ENCODE results near the gene CPZ.
"Not testable (repeated sequence)": the region's sequence is repeated elsewhere in the genome, so short reads cannot be mapped to it uniquely, and the experiment has no call there.

CPZ gene

GRCh38 chr4:8649631-8650361 lies 57.2 kb downstream of the CPZ start:
- Mint-ChIP-seq H3K4me3 (no peak overlapping the region), H3K36me3 (no peaks in the 10 kb centered on the region), H3K4me1 (ENCODE audit: low read depth) (no peaks in the 10 kb centered on the region), H3K27ac (no peak overlapping the region), H3K27me3 (peaks cover 2% of the 10 kb centered on the region), H3K9me3 (ENCODE audit: low read depth) (no peaks in the 10 kb centered on the region)

GRCh38 chr4:8651661-8652180 lies 59.2 kb downstream of the CPZ start:
- no peaks in the 10 kb centered on the region for H3K9me3 Mint-ChIP-seq (ENCODE audit: low read depth)
- H3K36me3 Mint-ChIP-seq: no peaks in the 10 kb centered on the region
- no peak overlapping the region for H3K4me3 Mint-ChIP-seq
- H3K4me1 Mint-ChIP-seq (ENCODE audit: low read depth): no peaks in the 10 kb centered on the region
- H3K27me3 Mint-ChIP-seq: peaks cover 2% of the 10 kb centered on the region
- no peak overlapping the region for H3K27ac Mint-ChIP-seq

GRCh38 chr4:8652181-8653078 lies 59.9 kb downstream of the CPZ start:
- Mint-ChIP-seq H3K27me3 (peaks cover 2% of the 10 kb centered on the region), H3K9me3 (ENCODE audit: low read depth) (no peaks in the 10 kb centered on the region), H3K4me3 (no peak overlapping the region), H3K27ac (no peak overlapping the region), H3K36me3 (no peaks in the 10 kb centered on the region), H3K4me1 (ENCODE audit: low read depth) (no peaks in the 10 kb centered on the region)

GRCh38 chr4:8653326-8654000 lies 60.9 kb downstream of the CPZ start:
- Mint-ChIP-seq H3K4me3 (no peak overlapping the region), H3K36me3 (no peaks in the 10 kb centered on the region), H3K9me3 (ENCODE audit: low read depth) (no peaks in the 10 kb centered on the region), H3K27ac (no peak overlapping the region), H3K4me1 (ENCODE audit: low read depth) (no peaks in the 10 kb centered on the region), H3K27me3 (peaks cover 4% of the 10 kb centered on the region)

- not testable (repeated sequence) for H3K27ac Mint-ChIP-seq; H3K4me1 Mint-ChIP-seq (ENCODE audit: low read depth); H3K36me3 Mint-ChIP-seq; H3K4me3 Mint-ChIP-seq; H3K9me3 Mint-ChIP-seq (ENCODE audit: low read depth); H3K27me3 Mint-ChIP-seq
These were observed 61.6 kb downstream of the CPZ start for GRCh38 chr4:8654139-8654538.

- Mint-ChIP-seq H3K27me3 (peaks cover 5% of the 10 kb centered on the region), H3K9me3 (ENCODE audit: low read depth) (no peaks in the 10 kb centered on the region), H3K36me3 (no peaks in the 10 kb centered on the region), H3K4me3 (no peak overlapping the region), H3K4me1 (ENCODE audit: low read depth) (no peaks in the 10 kb centered on the region), H3K27ac (no peak overlapping the region)
These were observed 63.0 kb downstream of the CPZ start for GRCh38 chr4:8655411-8656184.

GRCh38 chr4:8656185-8656517 lies 63.6 kb downstream of the CPZ start:
- Mint-ChIP-seq H3K36me3 (no peaks in the 10 kb centered on the region), H3K4me1 (ENCODE audit: low read depth) (no peaks in the 10 kb centered on the region), H3K9me3 (ENCODE audit: low read depth) (no peaks in the 10 kb centered on the region), H3K27me3 (peaks cover 8% of the 10 kb centered on the region), H3K27ac (no peak overlapping the region), H3K4me3 (no peak overlapping the region)

GRCh38 chr4:8656711-8657380 lies 64.3 kb downstream of the CPZ start:
- Mint-ChIP-seq H3K4me1 (ENCODE audit: low read depth) (no peaks in the 10 kb centered on the region), H3K27me3 (peaks cover 8% of the 10 kb centered on the region), H3K27ac (no peak overlapping the region), H3K36me3 (no peaks in the 10 kb centered on the region), H3K4me3 (no peak overlapping the region), H3K9me3 (ENCODE audit: low read depth) (no peaks in the 10 kb centered on the region)

- Mint-ChIP-seq H3K9me3 (ENCODE audit: low read depth) (no peaks in the 10 kb centered on the region), H3K4me1 (ENCODE audit: low read depth) (no peaks in the 10 kb centered on the region), H3K27ac (no peak overlapping the region), H3K27me3 (peaks cover 11% of the 10 kb centered on the region), H3K36me3 (no peaks in the 10 kb centered on the region), H3K4me3 (no peak overlapping the region)
These were observed 65.0 kb downstream of the CPZ start for GRCh38 chr4:8657381-8658088.

- no peak overlapping the region for H3K27ac Mint-ChIP-seq
- H3K4me1 Mint-ChIP-seq (ENCODE audit: low read depth): no peaks in the 10 kb centered on the region
- H3K36me3 Mint-ChIP-seq: no peaks in the 10 kb centered on the region
- H3K4me3 Mint-ChIP-seq: no peak overlapping the region
- H3K27me3 Mint-ChIP-seq: peaks cover 14% of the 10 kb centered on the region
- no peaks in the 10 kb centered on the region for H3K9me3 Mint-ChIP-seq (ENCODE audit: low read depth)
These were observed 70.2 kb downstream of the CPZ start for GRCh38 chr4:8662776-8663175.

- Mint-ChIP-seq H3K27ac (no peak overlapping the region), H3K4me3 (no peak overlapping the region), H3K9me3 (ENCODE audit: low read depth) (no peaks in the 10 kb centered on the region), H3K36me3 (no peaks in the 10 kb centered on the region), H3K4me1 (ENCODE audit: low read depth) (no peaks in the 10 kb centered on the region), H3K27me3 (peaks cover 14% of the 10 kb centered on the region)
These were observed 71.7 kb downstream of the CPZ start for GRCh38 chr4:8664031-8664805.

GRCh38 chr4:8664976-8665375 lies 72.4 kb downstream of the CPZ start:
- Mint-ChIP-seq H3K9me3 (ENCODE audit: low read depth) (no peaks in the 10 kb centered on the region), H3K4me1 (ENCODE audit: low read depth) (no peaks in the 10 kb centered on the region), H3K27me3 (peaks cover 14% of the 10 kb centered on the region), H3K4me3 (no peak overlapping the region), H3K36me3 (no peaks in the 10 kb centered on the region), H3K27ac (no peak overlapping the region)

Measured in activated naive CD8-positive, alpha-beta T cell (primary cell).